IPS-11a (cell line): ENCODE measurements around the gene SHROOM3.

Source experiments
- H3K4me3 ChIP-seq: one replicate; pipeline ENCODE4 v1.5.1; 2013; ENCODE audit warnings: low read depth, low read length, control low read depth

Gene SHROOM3

GRCh38 chr4:76616526-76616925 is 181.5 kb downstream of the SHROOM3 start:
- H3K4me3 ChIP-seq = no peak overlapping the region

GRCh38 chr4:76620723-76621468 is 185.9 kb downstream of the SHROOM3 start:
- no peak overlapping the region for H3K4me3 ChIP-seq

- H3K4me3 ChIP-seq = no peak overlapping the region
These were observed 187.1 kb downstream of the SHROOM3 start for GRCh38 chr4:76622126-76622525.

- no peak overlapping the region for H3K4me3 ChIP-seq
These were observed 187.7 kb downstream of the SHROOM3 start for GRCh38 chr4:76622717-76623116.

GRCh38 chr4:76623217-76624045 is 188.4 kb downstream of the SHROOM3 start:
- no peak overlapping the region for H3K4me3 ChIP-seq

- H3K4me3 ChIP-seq = no peak overlapping the region
These were observed 189.2 kb downstream of the SHROOM3 start for GRCh38 chr4:76624241-76624681.

GRCh38 chr4:76624931-76625715 is 190.1 kb downstream of the SHROOM3 start:
- no peak overlapping the region for H3K4me3 ChIP-seq

- H3K4me3 ChIP-seq = no peak overlapping the region
These were observed 191.8 kb downstream of the SHROOM3 start for GRCh38 chr4:76626686-76627465.

GRCh38 chr4:76628251-76628650 is 193.2 kb downstream of the SHROOM3 start:
- no peak overlapping the region for H3K4me3 ChIP-seq

- no peak overlapping the region for H3K4me3 ChIP-seq
These were observed 195.7 kb downstream of the SHROOM3 start for GRCh38 chr4:76630741-76631140.

- H3K4me3 ChIP-seq = no peak overlapping the region
These were observed 199.2 kb downstream of the SHROOM3 start for GRCh38 chr4:76634220-76634619.

GRCh38 chr4:76637712-76638361 is 202.8 kb downstream of the SHROOM3 start:
- no peak overlapping the region for H3K4me3 ChIP-seq

GRCh38 chr4:76639288-76639687 is 204.3 kb downstream of the SHROOM3 start:
- no peak overlapping the region for H3K4me3 ChIP-seq

GRCh38 chr4:76640353-76640910 is 205.4 kb downstream of the SHROOM3 start:
- H3K4me3 ChIP-seq = no peak overlapping the region

GRCh38 chr4:76641351-76641750 is 206.3 kb downstream of the SHROOM3 start:
- no peak overlapping the region for H3K4me3 ChIP-seq

- H3K4me3 ChIP-seq = no peak overlapping the region
These were observed 206.7 kb downstream of the SHROOM3 start for GRCh38 chr4:76641758-76642157.

- no peak overlapping the region for H3K4me3 ChIP-seq
These were observed 209.9 kb downstream of the SHROOM3 start for GRCh38 chr4:76644831-76645485.

GRCh38 chr4:76649086-76649485 is 214.1 kb downstream of the SHROOM3 start:
- no peak overlapping the region for H3K4me3 ChIP-seq

GRCh38 chr4:76651616-76652015 is 216.6 kb downstream of the SHROOM3 start:
- no peak overlapping the region for H3K4me3 ChIP-seq
